ENCODE results near the gene DCAF11.

Gene DCAF11

DNA sequence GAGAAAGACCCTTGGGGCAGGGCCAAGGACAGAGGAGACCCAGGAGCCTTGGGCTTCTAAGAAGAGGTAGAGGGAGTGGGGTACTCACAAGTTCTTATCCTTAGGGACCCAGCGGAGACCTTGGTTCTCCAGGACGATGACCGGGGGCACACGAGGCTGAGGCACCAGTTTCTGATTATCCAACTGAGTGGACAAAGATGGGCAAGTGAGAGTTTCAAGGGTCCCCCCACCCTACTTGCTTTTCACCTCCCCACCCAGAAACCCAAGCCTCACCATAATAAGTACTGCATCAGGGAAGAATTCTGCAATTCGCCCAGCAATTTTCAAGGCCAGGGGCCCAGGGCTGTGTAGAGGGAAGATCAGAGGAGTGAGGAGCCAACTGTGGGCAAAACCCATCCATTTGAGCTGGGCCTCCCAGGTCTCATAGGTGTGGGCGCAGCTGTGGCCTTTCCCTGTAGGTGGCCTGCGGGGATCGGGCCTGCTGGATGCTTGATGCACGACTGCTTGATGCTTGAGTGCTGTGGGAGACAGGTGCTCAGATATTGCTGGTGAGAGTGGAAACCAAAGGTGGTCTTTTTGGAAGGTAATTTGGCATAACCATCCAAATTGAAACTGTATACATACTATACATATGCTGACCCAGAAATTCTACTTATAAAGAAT, 24.8 kb downstream of the DCAF11 start:
- DNase-seq (ENCODE audit: low read depth in 2 of 2) = no peak

DNA sequence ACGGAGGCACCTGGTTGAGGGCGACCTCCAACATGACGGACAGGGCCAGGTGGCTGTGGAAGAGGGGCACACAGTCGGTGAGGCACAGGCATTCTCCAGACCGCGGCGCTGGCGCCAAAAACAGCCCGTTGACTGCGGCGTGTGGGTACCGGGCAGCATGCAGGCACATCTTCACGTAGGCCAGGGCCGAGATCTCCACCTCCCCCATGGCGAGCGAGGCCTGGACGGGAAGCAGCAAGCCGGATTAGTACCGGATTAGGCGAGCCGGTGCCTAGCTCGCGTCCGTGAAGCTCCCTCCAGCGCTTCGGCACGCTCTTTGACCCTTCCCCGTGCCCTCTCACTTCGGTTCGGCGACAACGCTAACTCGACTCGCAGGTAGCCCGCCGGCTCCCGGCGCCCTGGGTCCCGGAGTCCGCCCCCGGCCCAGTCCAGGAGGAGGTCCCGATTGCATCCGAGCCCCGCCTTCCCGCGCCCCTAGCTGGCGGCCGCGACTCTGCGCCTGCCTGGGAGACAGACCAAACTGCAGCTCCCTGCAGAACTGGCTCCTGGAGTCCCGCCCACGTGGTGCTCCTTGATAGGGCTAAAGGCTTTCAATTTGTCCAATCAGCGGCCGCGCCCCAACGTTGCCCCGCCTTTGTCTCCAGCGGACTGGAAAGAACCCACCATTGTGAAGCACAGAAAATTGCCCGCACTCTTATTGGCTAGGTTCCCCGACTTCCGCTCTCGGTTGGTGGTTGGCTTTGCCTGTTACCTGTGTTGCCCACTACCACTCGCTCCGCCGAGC, 26.7 kb downstream of the DCAF11 start, which contains the start of gene EMC9:
TSS of gene EMC9 (minus strand) at position 495 of the 784 bp plus-strand sequence. CDS start at position 208, 287 bp downstream.
- DNase-seq (ENCODE audit: low read depth in 2 of 2) = peak; percentile 99 to 100

- DNase-seq (ENCODE audit: low read depth in 2 of 2) = no peak
These were observed 28.9 kb downstream of the DCAF11 start for GRCh38 chr14:24143511-24143910.

DNA sequence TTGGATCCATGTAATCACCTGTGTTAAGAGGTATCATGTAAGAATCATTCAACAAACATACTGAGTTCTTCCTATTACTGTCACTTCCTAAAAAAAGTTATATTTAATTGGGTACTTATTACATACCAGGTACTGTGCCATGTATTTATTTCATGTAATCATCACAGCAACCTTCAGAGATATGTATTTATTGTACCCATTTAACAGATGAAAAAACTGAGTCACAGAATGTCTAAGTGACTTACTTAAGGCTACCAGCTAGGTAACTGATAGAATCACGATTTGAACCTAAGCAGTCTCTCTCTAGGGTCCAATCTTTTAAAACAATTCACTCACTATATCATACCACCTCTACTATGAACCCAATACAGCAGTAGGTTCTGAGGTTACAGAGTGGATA, 29.9 kb downstream of the DCAF11 start:
- DNase-seq (ENCODE audit: low read depth in 2 of 2) = no peak

GRCh38 chr14:24145219-24145618, 30.6 kb downstream of the DCAF11 start:
- DNase-seq (ENCODE audit: low read depth in 2 of 2) = no peak

- DNase-seq (ENCODE audit: low read depth in 2 of 2) = no peak
These were observed 31.3 kb downstream of the DCAF11 start for GRCh38 chr14:24145690-24146452.

GRCh38 chr14:24146453-24146977, 31.9 kb downstream of the DCAF11 start, which contains the start of gene PSME2:
Gene PSME2, minus strand, starts transcription at chr14:24146610. Its CDS starts 29 bp downstream, at chr14:24146581.
- peak; percentile 86 to 92 for DNase-seq (ENCODE audit: low read depth in 2 of 2)

DNA sequence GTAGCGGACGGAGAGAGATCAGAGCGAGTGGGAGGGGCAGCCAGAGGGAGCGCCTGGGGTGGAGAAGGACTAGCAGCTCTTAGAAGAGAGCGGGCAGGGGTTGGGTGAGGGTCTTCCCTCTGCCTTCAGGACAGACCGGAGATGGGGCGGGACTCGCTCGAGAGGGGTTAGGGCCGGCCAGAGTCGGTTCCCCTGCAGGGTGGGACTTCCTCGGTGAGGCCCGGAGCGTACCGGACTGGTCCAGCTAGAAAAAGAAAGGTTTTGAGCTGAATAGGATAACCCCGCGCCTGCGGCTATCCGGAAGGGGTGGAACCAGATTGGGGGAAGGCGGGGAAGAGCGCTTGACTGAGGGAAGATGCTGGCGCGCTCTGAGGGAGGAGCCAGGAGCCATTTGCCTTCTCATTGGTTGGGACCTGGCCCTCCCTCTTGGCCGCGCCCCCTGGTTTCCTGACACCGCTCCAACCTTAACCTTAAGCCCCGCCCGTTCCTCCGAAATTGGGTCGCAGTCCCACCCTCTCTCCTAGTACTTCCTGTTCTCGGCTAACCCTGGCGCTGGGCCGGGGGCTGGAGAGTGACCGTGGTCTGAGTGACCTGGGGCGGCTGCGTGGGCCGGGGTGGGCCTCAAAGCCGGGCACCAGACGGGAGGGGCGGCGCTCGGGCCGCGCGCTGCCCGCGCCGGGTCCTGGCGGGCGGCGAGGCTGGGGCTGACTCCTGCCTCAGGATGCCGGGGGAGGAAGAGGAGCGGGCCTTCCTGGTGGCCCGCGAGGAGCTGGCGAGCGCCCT, 32.6 kb downstream of the DCAF11 start, which contains the start of gene RNF31:
TSS of gene RNF31 (plus strand) at position 521 of the 783 bp plus-strand sequence. CDS start at position 722, 201 bp downstream.
- DNase-seq (ENCODE audit: low read depth in 2 of 2) = peak; percentile 95 to 100

- no peak for DNase-seq (ENCODE audit: low read depth in 2 of 2)
These were observed 33.3 kb downstream of the DCAF11 start for GRCh38 chr14:24147761-24148428.

DNA sequence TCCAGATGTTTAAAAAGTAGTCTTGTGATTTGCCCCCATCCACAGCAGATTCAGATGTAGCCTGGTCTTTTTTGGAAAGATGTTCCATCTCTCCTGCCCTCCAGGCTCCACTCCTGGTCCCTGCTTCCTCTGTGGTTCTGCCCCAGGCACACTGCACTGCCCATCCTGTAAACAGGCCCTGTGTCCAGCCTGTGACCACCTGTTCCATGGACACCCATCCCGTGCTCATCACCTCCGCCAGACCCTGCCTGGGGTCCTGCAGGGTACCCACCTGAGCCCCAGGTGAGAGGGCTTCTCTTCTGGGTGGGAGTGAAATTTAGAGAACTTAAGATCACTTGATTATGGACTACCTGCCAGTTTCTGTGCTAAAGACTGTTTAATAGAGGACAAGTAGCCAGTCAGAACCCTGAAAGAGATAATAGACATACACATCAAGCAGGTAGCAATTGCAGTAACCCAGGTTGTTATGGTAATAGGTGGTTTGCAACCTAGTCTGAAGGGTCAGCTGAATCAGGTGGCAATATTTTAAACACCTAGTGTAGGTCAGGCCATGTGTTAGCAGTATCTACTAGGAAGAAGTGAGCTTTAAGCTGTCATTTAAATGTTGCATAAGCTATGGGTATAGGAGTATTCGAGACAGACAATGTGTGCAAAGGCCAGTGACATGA, 34.9 kb downstream of the DCAF11 start:
- DNase-seq (ENCODE audit: low read depth in 2 of 2) = no peak

DNA sequence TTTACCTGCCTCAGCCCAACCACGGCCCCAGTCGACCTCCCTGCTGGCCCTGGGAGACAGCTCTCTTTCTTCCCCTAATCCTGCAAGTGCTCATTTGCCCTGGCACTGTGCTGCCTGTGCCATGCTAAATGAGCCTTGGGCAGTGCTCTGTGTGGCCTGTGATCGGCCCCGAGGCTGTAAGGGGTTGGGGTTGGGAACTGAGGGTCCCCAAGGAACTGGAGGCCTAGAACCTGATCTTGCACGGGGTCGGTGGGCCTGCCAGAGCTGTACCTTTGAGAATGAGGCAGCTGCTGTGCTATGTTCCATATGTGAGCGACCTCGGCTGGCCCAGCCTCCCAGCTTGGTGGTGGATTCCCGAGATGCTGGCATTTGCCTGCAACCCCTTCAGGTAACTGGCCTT, 35.5 kb downstream of the DCAF11 start:
- DNase-seq (ENCODE audit: low read depth in 2 of 2) = no peak

DNA sequence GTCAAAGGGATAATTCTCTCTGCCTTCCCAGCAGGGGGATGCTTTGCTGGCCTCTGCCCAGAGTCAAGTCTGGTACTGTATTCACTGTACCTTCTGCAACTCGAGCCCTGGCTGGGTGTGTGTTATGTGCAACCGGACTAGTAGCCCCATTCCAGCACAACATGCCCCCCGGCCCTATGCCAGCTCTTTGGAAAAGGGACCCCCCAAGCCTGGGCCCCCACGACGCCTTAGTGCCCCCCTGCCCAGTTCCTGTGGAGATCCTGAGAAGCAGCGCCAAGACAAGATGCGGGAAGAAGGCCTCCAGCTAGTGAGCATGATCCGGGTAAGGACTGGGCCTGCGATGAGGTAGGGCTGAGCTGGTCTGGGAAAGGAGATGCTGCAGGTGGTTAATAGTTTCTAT, 36.0 kb downstream of the DCAF11 start:
- no peak for DNase-seq (ENCODE audit: low read depth in 2 of 2)

DNA sequence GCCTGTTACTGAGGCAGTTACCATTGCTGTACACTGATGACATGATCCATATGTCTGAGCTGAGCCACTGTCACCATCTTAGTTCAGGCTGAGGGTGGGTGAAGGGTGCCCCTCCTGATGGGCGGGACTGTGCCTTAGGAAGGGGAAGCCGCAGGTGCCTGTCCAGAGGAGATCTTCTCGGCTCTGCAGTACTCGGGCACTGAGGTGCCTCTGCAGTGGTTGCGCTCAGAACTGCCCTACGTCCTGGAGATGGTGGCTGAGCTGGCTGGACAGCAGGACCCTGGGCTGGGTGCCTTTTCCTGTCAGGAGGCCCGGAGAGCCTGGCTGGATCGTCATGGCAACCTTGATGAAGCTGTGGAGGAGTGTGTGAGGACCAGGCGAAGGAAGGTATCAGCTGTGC, 36.4 kb downstream of the DCAF11 start:
- no peak for DNase-seq (ENCODE audit: low read depth in 2 of 2)

GRCh38 chr14:24151404-24152080, 37.0 kb downstream of the DCAF11 start:
- no peak for DNase-seq (ENCODE audit: low read depth in 2 of 2)

DNA sequence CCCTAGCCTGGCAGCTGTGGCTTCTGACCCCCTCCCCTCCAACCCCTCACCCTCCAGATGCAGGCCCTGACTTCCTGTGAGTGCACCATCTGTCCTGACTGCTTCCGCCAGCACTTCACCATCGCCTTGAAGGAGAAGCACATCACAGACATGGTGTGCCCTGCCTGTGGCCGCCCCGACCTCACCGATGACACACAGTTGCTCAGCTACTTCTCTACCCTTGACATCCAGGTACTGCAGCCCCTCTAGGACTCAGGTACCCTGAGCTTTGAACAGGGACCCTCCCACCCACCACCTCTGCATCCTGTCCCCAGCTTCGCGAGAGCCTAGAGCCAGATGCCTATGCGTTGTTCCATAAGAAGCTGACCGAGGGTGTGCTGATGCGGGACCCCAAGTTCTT, 40.5 kb downstream of the DCAF11 start:
- no peak for DNase-seq (ENCODE audit: low read depth in 2 of 2)

DNA sequence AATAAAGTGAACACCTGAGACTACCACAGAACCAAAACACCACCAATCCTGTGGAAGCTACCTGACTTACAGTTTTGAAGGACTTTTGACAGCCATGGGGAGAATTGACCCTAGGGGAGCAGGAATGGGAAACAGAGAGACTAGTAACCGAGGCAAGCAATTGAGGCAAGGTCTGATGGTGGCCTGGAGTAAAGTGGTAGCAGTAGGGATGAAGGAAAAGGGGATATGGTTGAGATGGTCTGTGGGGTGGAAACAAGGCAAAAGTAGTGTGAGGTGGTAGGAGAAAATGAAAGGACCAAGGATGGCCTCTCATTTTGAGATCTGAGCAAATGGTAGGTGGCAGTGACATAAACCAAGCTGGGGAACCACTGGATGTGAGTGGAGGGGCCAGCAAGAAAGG, 42.3 kb downstream of the DCAF11 start:
- DNase-seq (ENCODE audit: low read depth in 2 of 2) = no peak

GRCh38 chr14:24157331-24157730, 42.8 kb downstream of the DCAF11 start:
- no peak for DNase-seq (ENCODE audit: low read depth in 2 of 2)

DNA sequence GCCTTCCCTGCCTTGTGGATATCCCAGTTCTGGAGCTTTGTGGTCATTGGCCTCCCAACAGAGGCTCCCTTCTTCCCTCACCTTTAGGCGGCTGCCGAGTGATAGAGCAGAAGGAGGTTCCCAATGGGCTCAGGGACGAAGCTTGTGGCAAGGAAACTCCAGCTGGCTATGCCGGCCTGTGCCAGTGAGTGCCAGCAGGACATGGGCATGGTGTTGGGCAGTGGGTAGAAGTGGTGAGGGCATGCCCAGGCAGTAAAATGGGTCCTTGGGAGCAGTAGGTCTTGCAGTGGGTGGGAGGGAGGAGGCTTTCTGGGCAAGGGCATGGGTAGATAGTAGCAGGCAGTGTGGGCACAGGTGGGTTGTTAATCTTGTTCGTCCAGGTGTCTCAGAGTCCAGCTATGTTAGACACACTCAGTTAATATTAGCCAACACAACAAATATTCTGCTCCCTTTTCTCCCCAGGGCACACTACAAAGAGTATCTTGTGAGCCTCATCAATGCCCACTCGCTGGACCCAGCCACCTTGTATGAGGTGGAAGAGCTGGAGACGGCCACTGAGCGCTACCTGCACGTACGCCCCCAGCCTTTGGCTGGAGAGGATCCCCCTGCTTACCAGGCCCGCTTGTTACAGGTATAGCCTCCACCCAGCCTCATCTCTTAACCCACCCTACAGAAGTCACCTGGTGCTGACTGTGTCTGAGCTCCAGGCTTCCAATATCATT, 45.4 kb downstream of the DCAF11 start:
- DNase-seq (ENCODE audit: low read depth in 2 of 2) = no peak

DNA sequence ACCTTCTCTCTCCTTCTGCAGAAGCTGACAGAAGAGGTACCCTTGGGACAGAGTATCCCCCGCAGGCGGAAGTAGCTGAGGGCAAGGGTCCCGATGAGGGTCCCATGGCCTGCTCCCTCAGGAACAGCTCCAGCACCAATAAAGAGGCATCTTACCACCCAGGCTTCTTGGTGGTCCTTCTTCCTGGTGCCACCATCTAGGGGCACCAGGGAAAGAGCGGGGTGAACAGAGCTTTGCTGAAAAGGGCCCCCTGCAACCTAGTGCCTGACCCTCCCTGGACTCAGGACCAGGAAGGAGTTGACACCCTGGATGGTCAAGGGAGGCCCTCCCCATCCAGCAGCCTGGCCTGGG, 45.9 kb downstream of the DCAF11 start:
- DNase-seq (ENCODE audit: low read depth in 2 of 2) = no peak

Measured in stimulated activated CD4-positive, alpha-beta T cell treated with anti-CD3 and anti-CD28 coated beads, Interleukin-4, amount 100 ng/mL, for 48 hours (primary cell).